ENCODE results near the gene SDK1. TPM values are rescaled to one million over a fixed set of nuclear protein-coding genes. Genes with fewer than 3 reads are reported as not detected.

Gene SDK1
- total and polyA plus RNA-seq, 2 of the 8 experiments (the other 6 are each of a cell fraction or from before 2014, with no cell fraction given), result 3.3 to 7.2 TPM

DNA sequence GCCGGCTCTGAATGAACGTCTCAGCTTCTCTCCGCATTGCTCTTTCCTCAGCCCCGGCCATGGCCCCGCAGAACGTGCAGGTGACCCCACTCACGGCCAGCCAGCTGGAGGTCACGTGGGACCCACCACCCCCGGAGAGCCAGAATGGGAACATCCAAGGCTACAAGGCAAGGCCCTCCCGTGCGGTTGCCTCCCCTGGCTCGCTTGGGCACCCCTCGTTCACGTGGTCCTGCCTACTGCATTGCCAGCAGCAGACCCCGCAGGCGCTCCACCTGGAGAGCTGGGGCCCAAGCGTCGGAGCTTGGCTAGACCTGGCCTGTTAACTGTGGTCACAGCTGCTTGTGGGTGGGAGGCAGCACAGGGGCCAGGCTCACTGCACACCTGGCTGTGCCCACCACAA is 904.8 kb downstream of the SDK1 start:
- WGBS, 2 experiments (ENCODE audit: extremely low coverage in 1 of 2, insufficient coverage in 1 of 2, insufficient read length in 1 of 2, insufficient replicate concordance in 2 of 2, low coverage in 1 of 2, low lambda C conversion rate in 2 of 2, missing lambda C conversion rate in 1 of 2), result 96% methylated on average over 18 of the region's 18 CpGs; no CpG with 5 or more reads in 1 of the 2 experiments
- Histone ChIP-seq H3K36me3 (ENCODE audit: control insufficient read depth in 2 of 4, insufficient read depth in 4 of 4, low read length in 3 of 4) (no peaks in the 10 kb centered on the region), H3K23me2 (ENCODE audit: low read depth, low read length) (no peaks in the 10 kb centered on the region), H3K9ac (replicated peaks in 1 of 4; ENCODE audit: extremely low read depth in 1 of 4, low read depth in 3 of 4, low read length in 3 of 4) (no peak overlapping the region), H3K23ac (ENCODE audit: insufficient read length) (no peak overlapping the region), H3K79me1 (ENCODE audit: low read depth, low read length) (no peaks in the 10 kb centered on the region), H2AFZ (ENCODE audit: low read length) (no peak overlapping the region), H3K18ac (ENCODE audit: extremely low read depth, low read length) (no peak overlapping the region), H4K8ac (ENCODE audit: extremely low read depth, insufficient read depth, low read length) (no peak overlapping the region), H4K91ac (replicated peaks; ENCODE audit: insufficient read length, low read length) (no peak overlapping the region), H2BK15ac (ENCODE audit: low read length) (no peak overlapping the region), H3K9me3 (ENCODE audit: insufficient read depth in 2 of 2, low read depth in 1 of 2, low read length in 1 of 2) (no peaks in the 10 kb centered on the region), H4K5ac (ENCODE audit: insufficient read length, low read depth, low read length) (no peak overlapping the region), H3K4me1 (replicated peaks in 1 of 4; ENCODE audit: control insufficient read depth in 3 of 4, insufficient read depth in 4 of 4, low read length in 3 of 4) (no peaks in the 10 kb centered on the region; a peak in 1 of 7 replicates), H2BK20ac (ENCODE audit: low read length) (no peak overlapping the region), H3K4ac (replicated peaks; ENCODE audit: insufficient read length, low read depth, low read length) (no peak overlapping the region), H4K20me1 (replicated peaks in 1 of 2; ENCODE audit: control insufficient read depth in 1 of 2, insufficient read depth in 2 of 2, low read length in 2 of 2) (no peaks in the 10 kb centered on the region), H2BK120ac (replicated peaks; ENCODE audit: low read depth, low read length) (no peak overlapping the region), H2AK5ac (ENCODE audit: low read depth, low read length) (no peak overlapping the region), H3K14ac (ENCODE audit: insufficient read length) (no peak overlapping the region), H3K27ac (ENCODE audit: low read depth, low read length) (no peak overlapping the region), H3K27me3 (replicated peaks in 1 of 4; ENCODE audit: control insufficient read depth in 3 of 4, extremely low read depth in 1 of 4, insufficient read depth in 3 of 4, low read length in 3 of 4) (no peaks in the 10 kb centered on the region; a peak in 1 of 7 replicates), H3K4me2 (ENCODE audit: insufficient read depth in 1 of 2, low read depth in 2 of 2, low read length in 2 of 2) (no peak overlapping the region), H3K4me3 (ENCODE audit: extremely low read depth in 1 of 4, insufficient read depth in 2 of 4, low read depth in 3 of 4, low read length in 4 of 4) (no peak overlapping the region), H3K79me2 (ENCODE audit: control insufficient read depth in 1 of 2, insufficient read depth in 2 of 2, low read length in 2 of 2) (no peaks in the 10 kb centered on the region), H3K56ac (replicated peaks; ENCODE audit: insufficient read length, low read depth, low read length) (no peak overlapping the region), H2BK5ac (ENCODE audit: low read depth, low read length) (no peak overlapping the region), H2BK12ac (ENCODE audit: low read depth, low read length) (no peak overlapping the region)
- FAIRE-seq, result no peak
- no peak for TF ChIP-seq FOSL1 (IDR thresholded peaks at IDR 0.05; ENCODE audit: insufficient read depth, low read depth, low read length)
- no peak for TF ChIP-seq RAD21 (IDR thresholded peaks at IDR 0.05 in 1 of 2, conservative IDR thresholded peaks at IDR 0.05 in 1 of 2; ENCODE audit: low read depth in 2 of 2, low read length in 2 of 2)
- no peak for TF ChIP-seq TAF7 (optimal IDR thresholded peaks at IDR 0.05; ENCODE audit: borderline replicate concordance, low read depth, low read length)
- ChIA-PET POLR2A (ENCODE audit: partially characterized antibody) (interaction anchor here (1.0 kb wide), 1 partner anchor 320 kb away, joined by 3 read pairs; no protein-coding TSS in a partner anchor), CTCF (ENCODE audit: partially characterized antibody) (interaction anchor here (0.6 kb wide), 1 partner anchor 629 kb away, joined by 3 read pairs; no protein-coding TSS in a partner anchor)
- no peak for DNase-seq (ENCODE audit: low read depth in 1 of 2, low spot score in 2 of 2)
